Measurements from ENCODE around the gene CIC. TPM values are rescaled to one million over a fixed set of nuclear protein-coding genes. Genes with fewer than 3 reads are reported as not detected.
A peak's percentile ranks its signal among the peaks of the same experiment; 100 is the strongest.

CIC gene
- polyA plus RNA-seq, 3 donors, result 0.62 to 42.2 (median 0.87) TPM

GRCh38 chr19:42229301-42229854 is 39.7 kb upstream of the CIC start:
- H3K4me1 Mint-ChIP-seq, result peaks cover 10% of the 10 kb centered on the region
- no peaks in the 10 kb centered on the region for H3K27me3 ChIP-seq (ENCODE audit: control insufficient read depth in 2 of 2, insufficient read depth in 2 of 2, low read length in 2 of 2)
- no peaks in the 10 kb centered on the region for H3K9me3 Mint-ChIP-seq
- H4K20me1 ChIP-seq (ENCODE audit: insufficient read depth, low read length), result peaks cover 96% of the 10 kb centered on the region
- DNase-seq, result no peak
- no peaks in the 10 kb centered on the region for H3K9me3 ChIP-seq (replicated peaks in 1 of 2; ENCODE audit: control insufficient read depth in 1 of 2, insufficient read depth in 1 of 2, low read length in 2 of 2)
- H3K27me3 Mint-ChIP-seq (ENCODE audit: low read depth in 3 of 3), result no peaks in the 10 kb centered on the region
- no peak for TF ChIP-seq CTCF (IDR thresholded peaks at IDR 0.05)
- H3K27ac Mint-ChIP-seq, result peak overlapping the region; percentile 30 to 84 (median 69)
- H3K4me1 ChIP-seq (ENCODE audit: control insufficient read depth in 1 of 2, insufficient read depth in 2 of 2, low read length in 2 of 2), result no peaks in the 10 kb centered on the region
- no peak overlapping the region for H2AFZ ChIP-seq (ENCODE audit: insufficient read depth, low read depth, low read length, poor library complexity, severe bottlenecking)
- no peak overlapping the region for H3K4me2 ChIP-seq (replicated peaks; ENCODE audit: extremely low read depth, low read length, poor library complexity, severe bottlenecking)
- peak overlapping the region in 1 of 2 donors; percentile 37 for H3K27ac ChIP-seq (ENCODE audit: low read depth in 1 of 2, low read length in 2 of 2)
- no peak overlapping the region for H3K4me3 ChIP-seq (replicated peaks in 1 of 3; ENCODE audit: low read depth in 2 of 3, low read length in 3 of 3)
- H3K36me3 Mint-ChIP-seq, result peaks cover 80 to 96% of the 10 kb centered on the region in 2 donors
- H3K4me3 Mint-ChIP-seq, result no peak overlapping the region
- H3K9ac ChIP-seq (ENCODE audit: insufficient read depth, low read length, poor library complexity, severe bottlenecking), result no peak overlapping the region
- WGBS (ENCODE audit: insufficient coverage), result 80% methylated on average over 2 of the region's 4 CpGs
- intact Hi-C loops (cut with micrococcal nuclease), result no loop called here
- peaks cover 91 to 99% of the 10 kb centered on the region in 2 donors for H3K36me3 ChIP-seq (replicated peaks in 1 of 2; ENCODE audit: control insufficient read depth in 1 of 2, insufficient read depth in 2 of 2, low read length in 2 of 2)
- peaks cover 40% of the 10 kb centered on the region for H3K79me2 ChIP-seq (ENCODE audit: insufficient read depth, low read length)

- intact Hi-C loops (cut with micrococcal nuclease), result loop anchor here in 1 of 2 donors (10.0 kb wide), 1 partner anchor 125 kb away; no protein-coding TSS in a partner anchor
- no peak for DNase-seq
- Histone ChIP-seq H3K4me2 (replicated peaks; ENCODE audit: extremely low read depth, low read length, poor library complexity, severe bottlenecking) (no peak overlapping the region), H3K9ac (ENCODE audit: insufficient read depth, low read length, poor library complexity, severe bottlenecking) (no peak overlapping the region), H3K79me2 (ENCODE audit: insufficient read depth, low read length) (peaks cover 38% of the 10 kb centered on the region), H3K4me1 (ENCODE audit: control insufficient read depth in 1 of 2, insufficient read depth in 2 of 2, low read length in 2 of 2) (no peaks in the 10 kb centered on the region), H3K4me3 (replicated peaks in 1 of 3; ENCODE audit: low read depth in 2 of 3, low read length in 3 of 3) (no peak overlapping the region), H4K20me1 (ENCODE audit: insufficient read depth, low read length) (peaks cover 96% of the 10 kb centered on the region), H3K27ac (ENCODE audit: low read depth in 1 of 2, low read length in 2 of 2) (peak overlapping the region in 1 of 2 donors; percentile 37), H3K36me3 (replicated peaks in 1 of 2; ENCODE audit: control insufficient read depth in 1 of 2, insufficient read depth in 2 of 2, low read length in 2 of 2) (peaks cover 90 to 99% of the 10 kb centered on the region in 2 donors), H3K27me3 (ENCODE audit: control insufficient read depth in 2 of 2, insufficient read depth in 2 of 2, low read length in 2 of 2) (no peaks in the 10 kb centered on the region), H2AFZ (ENCODE audit: insufficient read depth, low read depth, low read length, poor library complexity, severe bottlenecking) (no peak overlapping the region), H3K9me3 (replicated peaks in 1 of 2; ENCODE audit: control insufficient read depth in 1 of 2, insufficient read depth in 1 of 2, low read length in 2 of 2) (no peaks in the 10 kb centered on the region)
- WGBS (ENCODE audit: insufficient coverage), result 68% methylated on average over 4 of the region's 8 CpGs
- peaks cover 79 to 96% of the 10 kb centered on the region in 2 donors for H3K36me3 Mint-ChIP-seq
- no peaks in the 10 kb centered on the region for H3K9me3 Mint-ChIP-seq
- no peak overlapping the region for H3K4me3 Mint-ChIP-seq
- H3K27me3 Mint-ChIP-seq (ENCODE audit: low read depth in 3 of 3), result no peaks in the 10 kb centered on the region
- H3K27ac Mint-ChIP-seq, result peak overlapping the region in 4 of 7 donors; percentile 52 to 72 (median 70)
- no peak for TF ChIP-seq CTCF (IDR thresholded peaks at IDR 0.05)
- peaks cover 10% of the 10 kb centered on the region for H3K4me1 Mint-ChIP-seq
These were observed 39.1 kb upstream of the CIC start for GRCh38 chr19:42229855-42230351.

All from CD14-positive monocyte (primary cell).